PFSK-1 (cell line): ENCODE data around the gene TCOF1.

Experiments
- FOXP2 ChIP-seq: optimal IDR thresholded peaks from 2 replicates; pipeline ENCODE3; 2011; ENCODE audit warnings: borderline replicate concordance, control low read depth, inconsistent platforms; ENCODE audit not compliant: insufficient read depth; ENCODE audit errors: extremely low read length, extremely low read depth
- POLR2AphosphoS5 ChIP-seq: IDR thresholded peaks from 2 replicates; pipeline ENCODE4 v1.6.1; 2012; ENCODE audit warnings: low read depth, mild to moderate bottlenecking, control low read depth, low read length, moderate library complexity
- REST ChIP-seq, 2 experiments: IDR thresholded peaks; 2 replicates each; pipeline versions ENCODE4 v1.6.1 to v1.8.0; 2011 to 2012; ENCODE audit warnings: low read depth in 2 of 2, low read length in 2 of 2, control low read depth in 1 of 2, inconsistent platforms in 1 of 2, mild to moderate bottlenecking in 1 of 2, moderate library complexity in 1 of 2; ENCODE audit not compliant: insufficient read depth in 1 of 2
- SIN3A ChIP-seq: IDR thresholded peaks from 2 replicates; pipeline ENCODE4 v1.6.1; 2012; ENCODE audit warnings: mild to moderate bottlenecking, low read length, moderate library complexity, borderline replicate concordance; ENCODE audit not compliant: insufficient read depth
- TAF1 ChIP-seq: IDR thresholded peaks from 2 replicates; pipeline ENCODE4 v1.6.1; 2012; ENCODE audit warnings: low read length, control low read depth, borderline replicate concordance; ENCODE audit not compliant: insufficient read depth

The TCOF1 gene

GRCh38 chr5:150372639-150373038, 15.1 kb downstream of the TCOF1 start:
- no peak for TF ChIP-seq SIN3A
- no peak for TF ChIP-seq TAF1
- no peak for TF ChIP-seq POLR2AphosphoS5
- no peak for TF ChIP-seq REST (IDR thresholded peaks at IDR 0.05; ENCODE audit: insufficient read depth in 1 of 2, low read depth in 2 of 2, low read length in 2 of 2)
- no peak for TF ChIP-seq FOXP2

- TF ChIP-seq SIN3A, result no peak
- TF ChIP-seq POLR2AphosphoS5, result no peak
- TF ChIP-seq FOXP2, result no peak
- no peak for TF ChIP-seq TAF1
- no peak for TF ChIP-seq REST (IDR thresholded peaks at IDR 0.05; ENCODE audit: insufficient read depth in 1 of 2, low read depth in 2 of 2, low read length in 2 of 2)
Observed at GRCh38 chr5:150374651-150375050, 17.2 kb downstream of the TCOF1 start.

- TF ChIP-seq FOXP2 (no peak), REST (IDR thresholded peaks at IDR 0.05; ENCODE audit: insufficient read depth in 1 of 2, low read depth in 2 of 2, low read length in 2 of 2) (no peak), SIN3A (no peak), POLR2AphosphoS5 (no peak), TAF1 (no peak)
Observed at GRCh38 chr5:150376799-150377771, 19.6 kb downstream of the TCOF1 start.

GRCh38 chr5:150377964-150378694, 20.6 kb downstream of the TCOF1 start:
- TF ChIP-seq SIN3A (no peak), TAF1 (no peak), POLR2AphosphoS5 (no peak), FOXP2 (no peak)

- TF ChIP-seq TAF1, result no peak
- no peak for TF ChIP-seq FOXP2
- no peak for TF ChIP-seq REST (IDR thresholded peaks at IDR 0.05; ENCODE audit: insufficient read depth in 1 of 2, low read depth in 2 of 2, low read length in 2 of 2)
- no peak for TF ChIP-seq POLR2AphosphoS5
Observed at GRCh38 chr5:150384701-150385100, 27.2 kb downstream of the TCOF1 start.
